Chondrocyte (in vitro differentiated cells): ENCODE measurements around the gene SMARCC2. TPM values are rescaled to one million over a fixed set of nuclear protein-coding genes. Genes with fewer than 3 reads are reported as not detected.

Experiments used
- DNase-seq: peaks from one replicate; pipeline ENCODE4 v3.0.0; 2021; ENCODE audit warnings: mixed read lengths, low spot score
- H3K27ac Mint-ChIP-seq: one replicate; pipeline ENCODE4 v1.8.0; 2021; ENCODE audit warnings: mild to moderate bottlenecking, moderate library complexity, mixed read lengths; ENCODE audit not compliant: unreplicated experiment
- H3K27me3 Mint-ChIP-seq: 2 replicates; pipeline ENCODE4 v1.8.0; 2021; ENCODE audit warnings: low read depth, mixed read lengths
- H3K36me3 Mint-ChIP-seq: 2 replicates; pipeline ENCODE4 v1.8.0; 2021; ENCODE audit warnings: low read depth, mixed read lengths
- H3K4me1 Mint-ChIP-seq: 2 replicates; pipeline ENCODE4 v1.8.0; 2021; ENCODE audit warnings: low read depth, mild to moderate bottlenecking, mixed read lengths
- H3K4me3 Mint-ChIP-seq: one replicate; pipeline ENCODE4 v1.8.0; 2021; ENCODE audit warnings: mild to moderate bottlenecking, moderate library complexity, mixed read lengths; ENCODE audit not compliant: unreplicated experiment
- H3K9me3 Mint-ChIP-seq: 2 replicates; pipeline ENCODE4 v1.8.0; 2021; ENCODE audit warnings: low read depth, mixed read lengths
- CTCF ChIP-seq: fragments of 200-600 bp; sonication (generic); IDR thresholded peaks from 2 replicates; pipeline ENCODE4 v1.5.0; 2021; ENCODE audit warnings: antibody characterized with exemption, mild to moderate bottlenecking, moderate library complexity
- total RNA-seq: library from RNA; stranded (reverse); gene quantifications from 3 replicates; pipeline ENCODE4 v1.2.1, GENCODE V29; 2021

Gene SMARCC2
- total RNA-seq, 1 donor from 2014 or later = 57.4 TPM

DNA sequence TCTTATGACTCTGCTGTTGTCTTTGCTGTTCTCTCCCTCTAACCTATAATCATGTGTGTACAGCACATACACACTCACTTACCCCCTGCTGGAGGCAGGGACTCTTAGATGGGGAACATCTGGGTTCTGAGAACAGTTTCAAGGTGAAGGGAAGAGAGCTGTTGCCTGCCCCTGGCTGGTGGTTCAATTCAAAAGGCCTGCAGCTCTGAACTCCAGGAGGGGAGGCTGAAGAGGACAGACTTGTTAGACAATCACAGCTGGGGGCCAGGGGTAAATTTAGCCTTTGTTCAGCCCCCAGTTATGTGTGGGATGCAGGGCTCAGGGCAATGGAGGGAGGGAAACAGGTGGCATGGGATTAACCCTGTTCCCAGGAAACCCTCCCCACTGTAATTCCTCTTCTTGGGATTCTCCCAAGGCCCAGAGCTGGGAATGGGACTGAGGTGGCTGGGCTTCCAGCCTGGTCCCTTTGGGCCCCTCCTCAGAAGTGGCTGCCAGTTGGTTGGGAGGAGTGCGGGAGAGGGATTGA is 35.0 kb downstream of the SMARCC2 start:
- H3K27me3 Mint-ChIP-seq = no peaks in the 10 kb centered on the region
- H3K27ac Mint-ChIP-seq = no peak overlapping the region

DNA sequence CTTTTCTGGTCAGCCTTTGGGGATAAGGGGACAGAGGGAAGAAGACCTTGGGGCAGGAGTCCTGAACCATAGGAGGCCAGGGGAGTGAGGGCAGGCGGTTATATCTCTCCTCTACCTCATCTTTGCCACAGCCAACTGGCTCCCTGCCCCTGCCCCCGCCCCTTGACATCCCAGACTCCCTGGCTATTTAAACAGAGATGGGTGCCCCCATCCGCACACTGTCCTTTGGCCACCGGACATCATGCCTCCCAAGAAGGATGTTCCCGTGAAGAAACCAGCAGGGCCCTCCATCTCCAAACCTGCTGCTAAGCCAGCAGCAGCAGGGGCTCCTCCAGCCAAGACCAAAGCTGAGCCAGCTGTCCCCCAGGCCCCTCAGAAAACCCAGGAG is 35.6 kb downstream of the SMARCC2 start:
- H3K27ac Mint-ChIP-seq = no peak overlapping the region
- H3K9me3 Mint-ChIP-seq = no peaks in the 10 kb centered on the region
- TF ChIP-seq CTCF = no peak
- peaks cover 3% of the 10 kb centered on the region for H3K36me3 Mint-ChIP-seq
- H3K4me3 Mint-ChIP-seq = peak overlapping the region; percentile 87
- H3K27me3 Mint-ChIP-seq = no peaks in the 10 kb centered on the region
- no peak for DNase-seq
- H3K4me1 Mint-ChIP-seq = peaks cover 45% of the 10 kb centered on the region

More for the DNA sequence above, 35.0 kb downstream of the SMARCC2 start:
- no peak for DNase-seq
- H3K9me3 Mint-ChIP-seq = no peaks in the 10 kb centered on the region
- H3K4me1 Mint-ChIP-seq = peaks cover 48% of the 10 kb centered on the region
- no peak for TF ChIP-seq CTCF
- peaks cover 7% of the 10 kb centered on the region for H3K36me3 Mint-ChIP-seq
- no peak overlapping the region for H3K4me3 Mint-ChIP-seq

DNA sequence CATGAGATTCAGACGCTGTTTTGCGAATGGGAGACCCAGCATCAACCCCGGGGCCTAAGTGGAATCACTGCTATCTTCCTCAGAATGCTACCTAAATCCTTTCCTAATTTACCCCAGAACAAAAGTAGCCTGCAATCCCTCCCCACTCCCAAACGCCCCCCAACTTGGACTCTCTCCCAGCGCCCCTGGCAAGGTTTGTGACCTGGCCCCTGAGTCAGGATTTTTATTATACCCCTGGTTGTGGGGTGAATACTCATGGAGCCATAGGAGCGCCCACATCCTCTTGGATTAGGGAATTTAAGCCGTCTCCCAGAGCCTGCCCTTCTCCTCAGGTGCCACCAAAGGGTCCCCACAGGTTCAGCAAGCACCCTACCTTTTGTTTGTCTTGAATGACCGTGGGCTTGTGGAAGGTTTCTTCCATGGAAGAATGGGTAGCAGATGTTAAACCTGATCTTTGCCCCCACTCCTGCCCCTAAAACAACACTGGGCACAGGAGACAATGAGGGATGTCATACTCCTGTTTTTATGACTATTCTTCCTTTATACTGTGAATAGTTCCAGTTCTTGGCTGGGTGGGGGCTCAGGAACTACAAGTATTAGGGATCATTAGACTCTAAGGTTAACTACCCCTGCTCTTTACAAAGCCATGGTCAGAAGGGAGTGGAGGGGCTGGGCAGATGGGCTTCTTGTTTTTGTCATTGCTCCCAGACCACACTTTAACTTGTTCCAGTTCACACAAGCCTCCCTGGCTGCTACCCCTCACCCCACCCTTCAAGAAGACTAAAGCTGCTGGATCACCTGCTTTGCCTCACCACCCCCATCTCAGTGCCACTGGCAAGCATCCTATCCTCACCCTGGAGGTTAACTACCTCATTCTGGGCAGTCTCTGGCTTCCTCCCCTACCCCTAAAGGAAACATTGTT is 36.3 kb downstream of the SMARCC2 start:
- Mint-ChIP-seq H3K9me3 (no peaks in the 10 kb centered on the region), H3K4me3 (peak overlapping the region; percentile 87), H3K36me3 (peaks cover 3% of the 10 kb centered on the region), H3K27ac (peak overlapping the region; percentile 95), H3K27me3 (no peaks in the 10 kb centered on the region), H3K4me1 (peaks cover 45% of the 10 kb centered on the region)
- DNase-seq = no peak
- no peak for TF ChIP-seq CTCF

- Mint-ChIP-seq H3K9me3 (no peaks in the 10 kb centered on the region), H3K27me3 (no peaks in the 10 kb centered on the region), H3K4me1 (peaks cover 40% of the 10 kb centered on the region), H3K4me3 (peak within 1 kb of the TSS; percentile 87), H3K27ac (peak within 1 kb of the TSS; percentile 95), H3K36me3 (peaks cover 3% of the 10 kb centered on the region)
- no peak for TF ChIP-seq CTCF
- DNase-seq = peak; percentile 97
These were observed 37.0 kb downstream of the SMARCC2 start, which contains the start of gene MYL6B for GRCh38 chr12:56152132-56152755. MYL6B (plus strand) TSS chr12:56152587; CDS start chr12:56153919, 1,332 bp downstream.

- H3K4me1 Mint-ChIP-seq = peaks cover 40% of the 10 kb centered on the region
- TF ChIP-seq CTCF = peak; percentile 69
- peak; percentile 84 for DNase-seq
- H3K36me3 Mint-ChIP-seq = peaks cover 3% of the 10 kb centered on the region
- peak overlapping the region; percentile 87 for H3K4me3 Mint-ChIP-seq
- no peaks in the 10 kb centered on the region for H3K9me3 Mint-ChIP-seq
- H3K27ac Mint-ChIP-seq = peak overlapping the region; percentile 95
- no peaks in the 10 kb centered on the region for H3K27me3 Mint-ChIP-seq
These were observed 37.6 kb downstream of the SMARCC2 start for GRCh38 chr12:56151672-56152131.
